Activated CD4-positive, alpha-beta memory T cell treated with anti-CD3 and anti-CD28 coated beads, Interleukin-2, amount 10 ng/mL, durations not matched to agents 7 days and 5 days (primary cell): ENCODE measurements around the gene POU2F2. TPM values are rescaled to one million over a fixed set of nuclear protein-coding genes. Genes with fewer than 3 reads are reported as not detected.

Source experiments
- CTCF ChIA-PET: fragments of 350-600 bp; sonication (Branson Sonifier 250); formaldehyde crosslinking; loops from one replicate; lab custom pipeline; 2021; ENCODE audit warnings: antibody characterized with exemption, inconsistent platforms; lab: Charles Lee
- POLR2A ChIA-PET: fragments of 350-600 bp; sonication (Branson Sonifier 250); formaldehyde crosslinking; loops from one replicate; lab custom pipeline; 2021; ENCODE audit warnings: antibody characterized with exemption; lab: Charles Lee
- DNase-seq: peaks from one replicate; pipeline ENCODE4 v3.0.0-alpha.2; 2020
- H3K27ac Mint-ChIP-seq: one replicate; pipeline ENCODE4 v1.8.0; 2021; ENCODE audit warnings: mild to moderate bottlenecking, mixed read lengths
- H3K27me3 Mint-ChIP-seq: one replicate; pipeline ENCODE4 v1.8.0; 2021; ENCODE audit warnings: mixed read lengths
- H3K36me3 Mint-ChIP-seq: one replicate; pipeline ENCODE4 v1.8.0; 2021; ENCODE audit warnings: low read depth, mixed read lengths
- H3K4me1 Mint-ChIP-seq: one replicate; pipeline ENCODE4 v1.8.0; 2021; ENCODE audit warnings: mixed read lengths
- H3K4me3 Mint-ChIP-seq: one replicate; pipeline ENCODE4 v1.8.0; 2021; ENCODE audit warnings: mild to moderate bottlenecking, mixed read lengths
- H3K9me3 Mint-ChIP-seq: one replicate; pipeline ENCODE4 v1.8.0; 2021; ENCODE audit warnings: mixed read lengths
- total RNA-seq, 2 experiments: library from RNA; stranded (reverse); gene quantifications; one replicate each; pipeline ENCODE4 v1.2.3, GENCODE V29; 2021

The POU2F2 gene
- total RNA-seq, 2 experiments from 2014 or later = 31.3 to 35.8 TPM

DNA sequence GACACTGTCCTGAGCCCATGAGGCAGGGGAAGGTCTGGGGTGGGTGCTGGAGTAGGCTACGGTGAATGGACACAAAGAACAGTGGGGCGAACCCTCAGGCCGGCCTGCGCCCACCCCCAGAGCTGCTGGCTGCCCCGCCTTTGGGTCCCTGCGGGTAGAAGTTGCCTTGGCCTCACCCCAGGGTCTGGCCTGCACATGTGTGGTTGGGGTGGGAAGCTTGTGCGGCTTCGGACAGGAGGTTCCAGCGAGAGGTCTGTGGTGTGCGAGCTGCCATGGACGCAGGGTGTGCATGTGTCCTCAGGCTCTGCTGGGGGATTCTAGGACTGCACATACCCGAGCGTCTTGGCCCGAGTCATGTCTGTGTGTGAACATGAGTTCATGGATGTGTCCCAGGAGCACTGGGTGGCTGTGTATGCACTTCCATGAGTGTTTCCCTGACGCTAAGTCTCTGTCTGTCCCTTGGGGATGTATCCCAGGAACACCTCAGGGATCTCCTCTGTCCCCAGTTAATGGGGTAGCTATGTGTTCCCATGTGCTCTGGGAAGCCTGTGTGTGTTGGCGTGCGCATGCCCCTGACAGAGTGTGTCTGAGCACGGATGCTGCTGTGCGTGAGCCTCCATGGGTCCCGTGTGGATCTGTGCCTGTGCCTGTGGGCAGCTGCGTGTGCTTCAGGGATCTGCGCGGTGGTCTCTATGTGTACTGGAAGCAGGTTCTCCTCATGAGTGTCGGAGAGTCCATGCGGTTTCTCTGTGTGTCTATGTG is 20.8 kb upstream of the POU2F2 start:
- no peak overlapping the region for H3K27ac Mint-ChIP-seq
- H3K9me3 Mint-ChIP-seq = no peaks in the 10 kb centered on the region
- CTCF ChIA-PET = no interaction called here

GRCh38 chr19:42151782-42152684 is 19.8 kb upstream of the POU2F2 start:
- CTCF ChIA-PET = no interaction called here
- H3K4me3 Mint-ChIP-seq = no peak overlapping the region
- peaks cover 18% of the 10 kb centered on the region for H3K4me1 Mint-ChIP-seq
- no peaks in the 10 kb centered on the region for H3K9me3 Mint-ChIP-seq
- H3K27ac Mint-ChIP-seq = no peak overlapping the region
- no peak for DNase-seq
- POLR2A ChIA-PET = no interaction called here
- peaks cover 18% of the 10 kb centered on the region for H3K27me3 Mint-ChIP-seq
- H3K36me3 Mint-ChIP-seq = no peaks in the 10 kb centered on the region

More for the DNA sequence above, 20.8 kb upstream of the POU2F2 start:
- DNase-seq = no peak
- POLR2A ChIA-PET = no interaction called here
- Mint-ChIP-seq H3K27me3 (peaks cover 15% of the 10 kb centered on the region), H3K4me3 (no peak overlapping the region), H3K36me3 (no peaks in the 10 kb centered on the region), H3K4me1 (peaks cover 18% of the 10 kb centered on the region)

GRCh38 chr19:42150911-42151361 is 18.7 kb upstream of the POU2F2 start:
- ChIA-PET CTCF (no interaction called here), POLR2A (no interaction called here)
- Mint-ChIP-seq H3K27ac (no peak overlapping the region), H3K9me3 (no peaks in the 10 kb centered on the region), H3K36me3 (no peaks in the 10 kb centered on the region), H3K4me3 (no peak overlapping the region), H3K27me3 (peaks cover 23% of the 10 kb centered on the region), H3K4me1 (peaks cover 18% of the 10 kb centered on the region)
- no peak for DNase-seq

- DNase-seq = no peak
- Mint-ChIP-seq H3K4me3 (no peak overlapping the region), H3K36me3 (no peaks in the 10 kb centered on the region), H3K27ac (no peak overlapping the region), H3K9me3 (no peaks in the 10 kb centered on the region), H3K27me3 (peaks cover 23% of the 10 kb centered on the region), H3K4me1 (peaks cover 18% of the 10 kb centered on the region)
- CTCF ChIA-PET = no interaction called here
- POLR2A ChIA-PET = no interaction called here
Measured at GRCh38 chr19:42150364-42150763, 18.1 kb upstream of the POU2F2 start.

GRCh38 chr19:42149447-42150202 is 17.4 kb upstream of the POU2F2 start:
- H3K4me3 Mint-ChIP-seq = no peak overlapping the region
- no peak for DNase-seq
- H3K27ac Mint-ChIP-seq = no peak overlapping the region
- CTCF ChIA-PET = no interaction called here
- POLR2A ChIA-PET = no interaction called here
- H3K9me3 Mint-ChIP-seq = no peaks in the 10 kb centered on the region
- no peaks in the 10 kb centered on the region for H3K36me3 Mint-ChIP-seq
- peaks cover 10% of the 10 kb centered on the region for H3K4me1 Mint-ChIP-seq
- H3K27me3 Mint-ChIP-seq = peaks cover 23% of the 10 kb centered on the region

GRCh38 chr19:42148266-42148665 is 16.0 kb upstream of the POU2F2 start:
- H3K36me3 Mint-ChIP-seq = no peaks in the 10 kb centered on the region
- H3K9me3 Mint-ChIP-seq = no peaks in the 10 kb centered on the region
- DNase-seq = no peak
- H3K4me3 Mint-ChIP-seq = no peak overlapping the region
- H3K27me3 Mint-ChIP-seq = peaks cover 15% of the 10 kb centered on the region
- ChIA-PET POLR2A (no interaction called here), CTCF (interaction anchor here (0.5 kb wide), 1 partner anchor 206 kb away, joined by 3 read pairs; no protein-coding TSS in a partner anchor)
- H3K27ac Mint-ChIP-seq = no peak overlapping the region
- peaks cover 3% of the 10 kb centered on the region for H3K4me1 Mint-ChIP-seq

DNA sequence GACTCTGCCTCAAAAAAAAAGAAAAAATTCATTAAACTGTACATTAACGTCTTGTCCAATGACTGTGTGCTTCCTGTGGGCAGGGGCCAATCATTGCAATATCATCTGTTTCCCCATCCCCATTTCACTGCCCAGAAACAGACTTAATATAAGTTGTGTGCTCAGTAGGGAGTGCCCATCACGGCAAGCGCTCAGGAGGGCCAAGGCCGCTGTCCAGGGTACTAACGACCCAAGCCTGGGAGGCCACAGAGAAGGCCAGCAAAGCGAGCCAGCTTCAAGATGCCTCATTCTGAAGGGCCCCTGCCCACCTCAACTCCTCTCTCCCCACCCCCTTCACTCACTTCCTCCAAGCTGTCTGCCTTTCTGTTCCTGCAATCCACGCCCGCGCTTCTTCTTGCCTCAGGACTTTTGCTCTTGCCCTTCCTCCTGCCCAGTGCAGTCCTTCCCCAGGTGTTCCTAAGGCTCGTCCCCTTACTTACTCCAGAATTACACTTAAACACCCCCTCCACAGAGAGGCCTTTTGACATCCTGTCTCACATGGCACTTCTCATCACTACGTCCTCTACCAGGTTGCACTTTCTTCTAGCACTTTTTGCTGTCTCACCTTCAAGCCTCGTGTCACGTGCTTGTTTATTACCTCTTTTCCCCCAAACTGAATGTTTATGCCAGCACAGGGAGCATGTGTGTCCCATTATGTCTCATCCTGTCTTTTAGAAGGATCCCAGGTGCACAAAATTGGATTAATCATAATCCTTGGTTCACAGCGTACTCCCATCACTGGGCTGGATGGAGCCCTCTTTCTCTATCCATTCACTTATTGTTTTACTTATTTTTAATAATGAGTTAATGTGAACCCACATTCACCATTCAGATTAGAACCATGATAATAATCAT is 11.3 kb upstream of the POU2F2 start:
- Mint-ChIP-seq H3K27me3 (peaks cover 8% of the 10 kb centered on the region), H3K4me3 (no peak overlapping the region), H3K27ac (no peak overlapping the region), H3K4me1 (no peaks in the 10 kb centered on the region), H3K9me3 (no peaks in the 10 kb centered on the region), H3K36me3 (peaks cover 1% of the 10 kb centered on the region)
- ChIA-PET CTCF (no interaction called here), POLR2A (no interaction called here)
- DNase-seq = no peak

DNA sequence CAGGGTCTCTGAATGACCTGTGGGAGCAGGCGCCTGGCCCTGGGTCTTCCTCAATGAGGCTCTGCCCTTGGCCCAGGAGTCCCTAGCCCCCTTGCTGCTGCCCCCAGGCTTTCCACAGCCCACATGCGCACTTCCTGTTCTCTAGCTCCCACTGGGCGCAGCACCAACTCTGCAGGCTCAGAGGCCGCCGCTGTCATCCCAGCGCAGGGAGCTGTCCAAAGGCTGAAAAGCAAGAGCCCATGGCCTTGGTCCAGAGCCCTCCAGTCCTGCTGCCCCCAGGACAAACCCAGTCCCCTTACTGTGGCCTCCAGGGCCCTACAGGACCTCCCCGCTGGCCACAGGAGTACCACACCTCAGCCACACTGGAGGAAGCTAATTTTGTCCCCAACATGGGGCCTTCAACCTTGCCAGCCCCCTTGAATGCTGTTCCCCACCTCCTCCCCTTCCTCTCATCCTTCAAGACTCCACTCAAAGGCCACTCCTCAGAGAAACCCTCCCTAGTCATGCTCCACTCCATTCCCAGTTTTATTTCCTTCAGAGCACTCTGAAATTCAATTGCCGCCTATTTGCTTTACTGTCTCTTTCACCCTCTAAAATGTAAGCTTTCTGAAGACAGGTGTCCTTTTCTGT is 8.0 kb upstream of the POU2F2 start:
- ChIA-PET CTCF (interaction anchor here (1.2 to 1.4 kb wide), 3 partner anchors 36 to 157 kb away, joined by 3 to 6 read pairs (median 3); no protein-coding TSS in a partner anchor), POLR2A (interaction anchor here (0.7 to 1.8 kb wide), 4 partner anchors 16 to 145 kb away, joined by 3 to 5 read pairs (median 4); no protein-coding TSS in a partner anchor)
- H3K27ac Mint-ChIP-seq = no peak overlapping the region
- DNase-seq = peak; percentile 46
- no peaks in the 10 kb centered on the region for H3K27me3 Mint-ChIP-seq
- H3K9me3 Mint-ChIP-seq = no peaks in the 10 kb centered on the region
- H3K36me3 Mint-ChIP-seq = peaks cover 7% of the 10 kb centered on the region
- H3K4me1 Mint-ChIP-seq = peaks cover 12% of the 10 kb centered on the region
- no peak overlapping the region for H3K4me3 Mint-ChIP-seq

DNA sequence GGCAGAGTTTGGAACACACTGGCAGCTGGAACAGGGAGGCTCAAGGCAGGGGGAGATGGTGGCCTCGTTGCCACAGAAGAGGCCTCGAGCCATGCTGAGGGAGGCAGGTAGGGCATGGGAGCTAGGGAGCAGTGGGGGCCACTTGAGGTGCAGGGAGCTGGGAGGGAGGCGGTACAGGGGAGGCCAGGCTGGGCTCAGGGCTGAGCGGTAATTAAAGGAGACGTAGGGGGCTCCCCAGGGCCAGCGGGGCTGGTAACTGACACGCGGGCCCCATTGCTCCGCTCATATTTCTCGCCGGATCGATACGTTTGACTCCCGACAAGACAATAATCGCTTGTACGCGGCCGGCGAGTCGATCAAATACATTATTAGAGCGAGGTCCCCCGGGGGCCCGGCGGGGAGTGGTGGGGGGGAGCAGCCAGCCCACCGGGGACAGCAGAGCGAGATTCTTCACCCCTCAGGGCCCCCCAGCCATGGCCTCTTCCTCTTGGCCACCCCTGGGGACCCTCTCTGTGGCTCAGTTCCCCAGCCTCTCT is 2.4 kb upstream of the POU2F2 start:
- peaks cover 58% of the 10 kb centered on the region for H3K4me1 Mint-ChIP-seq
- POLR2A ChIA-PET = interaction anchor here (1.1 kb wide), 1 partner anchor 145 kb away, joined by 4 read pairs; no protein-coding TSS in a partner anchor
- no peaks in the 10 kb centered on the region for H3K27me3 Mint-ChIP-seq

DNA sequence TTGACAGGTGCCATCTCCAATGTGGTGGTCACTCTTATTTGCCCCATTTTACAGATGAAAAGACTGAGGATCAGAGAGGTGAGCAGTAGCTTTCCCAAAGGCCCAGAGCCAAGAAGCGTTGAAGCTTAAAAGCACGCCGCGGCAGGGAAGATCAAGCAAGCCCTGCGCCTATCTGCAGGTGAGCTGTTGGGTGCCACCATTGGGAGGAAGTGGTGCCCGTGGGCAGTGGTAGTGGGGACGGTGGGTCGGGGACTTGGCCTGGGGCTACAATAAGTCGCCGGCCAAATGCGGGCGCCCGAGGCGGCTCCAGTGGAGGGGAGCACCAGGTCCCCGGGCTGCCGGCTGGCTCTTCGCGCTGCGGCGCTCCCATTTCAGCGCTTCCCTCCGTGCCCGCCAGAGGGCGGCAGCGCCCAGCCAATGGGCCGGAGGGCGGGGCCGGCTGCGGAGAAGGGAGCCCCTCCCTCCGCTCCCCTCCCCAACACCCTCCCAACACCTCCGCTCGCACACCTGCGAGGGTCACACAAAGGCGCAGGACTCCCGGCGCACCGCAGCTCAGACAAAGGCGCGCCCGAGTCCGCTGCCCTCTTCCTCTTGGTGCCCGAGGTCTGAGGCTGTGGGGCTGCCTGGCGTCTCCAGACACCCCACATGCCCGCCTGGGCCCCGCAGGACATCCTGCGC is 744 bp upstream of the POU2F2 start:
- ChIA-PET CTCF (interaction anchor here (0.6 to 3.2 kb wide), 36 partner anchors 10 to 317 kb away, joined by 3 to 45 read pairs (median 4); partner anchors contain the start of genes DEDD2, GSK3A and ZNF526), POLR2A (interaction anchor here (1.0 to 2.3 kb wide), 11 partner anchors 10 to 190 kb away, joined by 3 to 20 read pairs (median 6); partner anchors contain the start of gene GSK3A)

More for the DNA sequence above, 2.4 kb upstream of the POU2F2 start:
- H3K9me3 Mint-ChIP-seq = no peaks in the 10 kb centered on the region
- peaks cover 7% of the 10 kb centered on the region for H3K36me3 Mint-ChIP-seq
- H3K27ac Mint-ChIP-seq = no peak overlapping the region
- DNase-seq = no peak
- CTCF ChIA-PET = interaction anchor here (1.0 to 1.2 kb wide), 2 partner anchors 30 to 107 kb away, joined by 3 to 5 read pairs; no protein-coding TSS in a partner anchor
- H3K4me3 Mint-ChIP-seq = no peak overlapping the region

More for the DNA sequence above, 744 bp upstream of the POU2F2 start:
- DNase-seq = peak; percentile 85
- H3K9me3 Mint-ChIP-seq = no peaks in the 10 kb centered on the region
- H3K4me3 Mint-ChIP-seq = peak overlapping the region; percentile 82
- no peaks in the 10 kb centered on the region for H3K27me3 Mint-ChIP-seq
- H3K36me3 Mint-ChIP-seq = peaks cover under 1% of the 10 kb centered on the region
- peak overlapping the region; percentile 81 for H3K27ac Mint-ChIP-seq
- H3K4me1 Mint-ChIP-seq = peaks cover 64% of the 10 kb centered on the region
